Tibial nerve (tissue), 4 donors: ENCODE results near the gene TSR3. TPM values are rescaled to one million over a fixed set of nuclear protein-coding genes. Genes with fewer than 3 reads are reported as not detected.

Experiments used
- DNase-seq, 2 donors: peaks; one replicate each; pipeline ENCODE4 v3.0.0-alpha.2; 2019; ENCODE audit warnings: low spot score in 2 of 2
- H3K27ac ChIP-seq, 4 donors: fragments of 200-600 bp; sonication (generic) in 3 of 4; one replicate each; pipeline ENCODE4 v1.5.1; 2017 to 2019; ENCODE audit warnings: mild to moderate bottlenecking in 1 of 4
- H3K27me3 ChIP-seq, 2 donors: fragments of 200-600 bp; sonication (generic) in 1 of 2; one replicate each; pipeline versions ENCODE4 v1.5.1 to v1.6.0; 2017 to 2019
- H3K36me3 ChIP-seq, 3 donors: fragments of 200-600 bp; sonication (generic); one replicate each; pipeline ENCODE4 v1.5.1; 2018 to 2019
- H3K4me1 ChIP-seq, 4 donors: fragments of 200-600 bp; sonication (generic) in 3 of 4; one replicate each; pipeline ENCODE4 v1.5.1; 2017 to 2019
- H3K4me3 ChIP-seq, 4 donors: fragments of 200-600 bp; sonication (generic) in 3 of 4; one replicate each; pipeline ENCODE4 v1.5.1; 2017 to 2019; ENCODE audit warnings: mild to moderate bottlenecking in 1 of 4, moderate library complexity in 1 of 4
- H3K9me3 ChIP-seq, 4 donors: fragments of 200-600 bp; sonication (generic) in 3 of 4; one replicate each; pipeline ENCODE4 v1.5.1; 2017 to 2019
- CTCF ChIP-seq, 5 experiments: fragments of 200-600 bp in 3 of 5; fragments of 450-650 bp in 2 of 5; sonication (generic) in 3 of 5; IDR thresholded peaks; one replicate each; pipeline ENCODE4 v1.5.1; 2016 to 2019; ENCODE audit warnings: antibody characterized with exemption in 5 of 5, mild to moderate bottlenecking in 3 of 5, moderate library complexity in 2 of 5
- EP300 ChIP-seq, 2 donors: sonication (generic); formaldehyde crosslinking; IDR thresholded peaks; one replicate each; pipeline ENCODE4 v1.6.1; 2017; ENCODE audit warnings: antibody characterized with exemption in 2 of 2, mild to moderate bottlenecking in 1 of 2
- POLR2A ChIP-seq, 2 donors: fragments of 450-650 bp; IDR thresholded peaks; one replicate each; pipeline ENCODE4 v1.6.1; 2017; ENCODE audit warnings: antibody characterized with exemption in 2 of 2, mild to moderate bottlenecking in 2 of 2, moderate library complexity in 2 of 2
- WGBS, 2 donors: methylation state at CpG; one replicate each; pipeline ENCODE4 v1.1.5; 2018; 5-methylcytosine and 5-hydroxymethylcytosine counted together
- total RNA-seq, 4 donors: library from RNA; depleted of rRNA; stranded (reverse); fragments of >200 nt; gene quantifications; one replicate each; pipeline ENCODE4 v1.1.0, GENCODE V29; 2016

The TSR3 gene
- total RNA-seq, 4 donors from 2014 or later, result 72.2 to 122 (median 108) TPM

- DNase-seq, result no peak
- H3K4me3 ChIP-seq, result no peak overlapping the region
- H3K27ac ChIP-seq, result peak overlapping the region in 1 of 4 donors; percentile 51
- H3K4me1 ChIP-seq, result peaks cover 0 to 9% (median 2%) of the 10 kb centered on the region in 4 donors
- H3K27me3 ChIP-seq, result no peaks in the 10 kb centered on the region
- TF ChIP-seq POLR2A (IDR thresholded peaks at IDR 0.05) (no peak), EP300 (IDR thresholded peaks at IDR 0.05) (no peak), CTCF (IDR thresholded peaks at IDR 0.05) (no peak)
- H3K36me3 ChIP-seq, result peaks cover 5 to 94% (median 33%) of the 10 kb centered on the region in 3 donors
- 55 to 68% methylated on average over 28 to 29 of the region's 35 CpGs for WGBS, 2 donors
- H3K9me3 ChIP-seq, result no peaks in the 10 kb centered on the region
These were observed 28.1 kb downstream of the TSR3 start for GRCh38 chr16:1323296-1324239.

- H3K27ac ChIP-seq, result no peak overlapping the region
- no peak for DNase-seq
- peaks cover 0 to 9% (median 2%) of the 10 kb centered on the region in 4 donors for H3K4me1 ChIP-seq
- TF ChIP-seq EP300 (IDR thresholded peaks at IDR 0.05) (no peak), CTCF (IDR thresholded peaks at IDR 0.05) (no peak), POLR2A (IDR thresholded peaks at IDR 0.05) (no peak)
- no peaks in the 10 kb centered on the region for H3K27me3 ChIP-seq
- H3K9me3 ChIP-seq, result no peaks in the 10 kb centered on the region
- peaks cover 5 to 98% (median 41%) of the 10 kb centered on the region in 3 donors for H3K36me3 ChIP-seq
- 93 to 97% methylated on average over 8 of the region's 8 CpGs for whole genome bisulfite sequencing, 2 donors
- no peak overlapping the region for H3K4me3 ChIP-seq
These were observed 29.3 kb downstream of the TSR3 start for GRCh38 chr16:1322407-1322806.

GRCh38 chr16:1320658-1321240 is 30.9 kb downstream of the TSR3 start:
- peaks cover 5 to 100% (median 55%) of the 10 kb centered on the region in 3 donors for H3K36me3 ChIP-seq
- no peak for TF ChIP-seq POLR2A (IDR thresholded peaks at IDR 0.05)
- no peak for TF ChIP-seq CTCF (IDR thresholded peaks at IDR 0.05)
- no peak for TF ChIP-seq EP300 (IDR thresholded peaks at IDR 0.05)
- DNase-seq, result no peak
- WGBS, 2 donors, result 85% methylated on average over 14 to 20 of the region's 22 CpGs
- H3K9me3 ChIP-seq, result no peaks in the 10 kb centered on the region
- H3K4me3 ChIP-seq, result no peak overlapping the region
- no peak overlapping the region for H3K27ac ChIP-seq
- H3K4me1 ChIP-seq, result peaks cover 0 to 9% (median 2%) of the 10 kb centered on the region in 4 donors
- H3K27me3 ChIP-seq, result no peaks in the 10 kb centered on the region

- no peak for TF ChIP-seq EP300 (IDR thresholded peaks at IDR 0.05)
- TF ChIP-seq POLR2A (IDR thresholded peaks at IDR 0.05), result no peak
- no peak for TF ChIP-seq CTCF (IDR thresholded peaks at IDR 0.05)
- H3K27ac ChIP-seq, result no peak overlapping the region
- no peak overlapping the region for H3K4me3 ChIP-seq
- WGBS, 2 donors, result 85% methylated on average over 12 of the region's 12 CpGs
- no peak for DNase-seq
- no peaks in the 10 kb centered on the region for H3K9me3 ChIP-seq
- peaks cover 0 to 10% (median 2%) of the 10 kb centered on the region in 4 donors for H3K4me1 ChIP-seq
- peaks cover 5 to 100% (median 52%) of the 10 kb centered on the region in 3 donors for H3K36me3 ChIP-seq
- no peaks in the 10 kb centered on the region for H3K27me3 ChIP-seq
These were observed 31.6 kb downstream of the TSR3 start for GRCh38 chr16:1320097-1320496.

- no peaks in the 10 kb centered on the region for H3K9me3 ChIP-seq
- TF ChIP-seq CTCF (IDR thresholded peaks at IDR 0.05), result no peak
- TF ChIP-seq EP300 (IDR thresholded peaks at IDR 0.05), result no peak
- TF ChIP-seq POLR2A (IDR thresholded peaks at IDR 0.05), result no peak
- peaks cover 5 to 100% (median 49%) of the 10 kb centered on the region in 3 donors for H3K36me3 ChIP-seq
- no peaks in the 10 kb centered on the region for H3K27me3 ChIP-seq
- no peak overlapping the region for H3K4me3 ChIP-seq
- peaks cover 0 to 21% (median 2%) of the 10 kb centered on the region in 4 donors for H3K4me1 ChIP-seq
- WGBS, 2 donors, result 88% methylated on average over 29 to 33 of the region's 33 CpGs
- DNase-seq, result no peak
- H3K27ac ChIP-seq, result no peak overlapping the region
These were observed 32.6 kb downstream of the TSR3 start for GRCh38 chr16:1319041-1319440.
